8988T (cell line): ENCODE measurements around the gene WTIP.

Experiments
- DNase-seq: peaks from one replicate; pipeline ENCODE4 v3.0.0; 2011

The WTIP gene

GRCh38 chr19:34479396-34479795, 2.2 kb upstream of the WTIP start:
- DNase-seq: no peak

DNA sequence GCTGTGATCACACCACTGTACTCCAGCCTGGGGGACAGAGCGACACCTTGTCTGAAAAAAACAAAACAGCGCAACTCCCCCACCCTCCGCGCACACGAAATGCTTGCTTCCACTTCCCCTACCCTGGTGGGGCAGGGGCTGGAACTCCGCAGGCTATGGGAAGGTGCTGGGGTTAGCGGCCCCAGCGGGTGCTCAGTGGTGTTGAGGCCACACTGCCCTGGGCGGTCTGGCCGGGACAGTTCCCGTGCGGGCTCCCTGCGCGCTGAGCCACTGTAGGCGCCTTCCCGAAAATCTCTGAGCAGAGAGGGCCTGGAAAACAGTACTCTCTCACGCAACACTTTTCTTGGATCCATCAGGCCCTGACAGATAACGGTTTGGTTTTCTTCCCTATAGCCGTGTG, 1.1 kb upstream of the WTIP start:
- DNase-seq: no peak

- peak; percentile 84 for DNase-seq
Measured at GRCh38 chr19:34481861-34482379, 362 bp downstream of the WTIP start.

- peak; percentile 68 for DNase-seq
Measured at GRCh38 chr19:34482380-34483250, 1.1 kb downstream of the WTIP start.

- peak; percentile 63 for DNase-seq
Measured at GRCh38 chr19:34484328-34484727, 2.8 kb downstream of the WTIP start.

- no peak for DNase-seq
Measured at GRCh38 chr19:34485831-34486230, 4.3 kb downstream of the WTIP start.

- DNase-seq: no peak
Measured at GRCh38 chr19:34487651-34488051, 6.1 kb downstream of the WTIP start.

DNA sequence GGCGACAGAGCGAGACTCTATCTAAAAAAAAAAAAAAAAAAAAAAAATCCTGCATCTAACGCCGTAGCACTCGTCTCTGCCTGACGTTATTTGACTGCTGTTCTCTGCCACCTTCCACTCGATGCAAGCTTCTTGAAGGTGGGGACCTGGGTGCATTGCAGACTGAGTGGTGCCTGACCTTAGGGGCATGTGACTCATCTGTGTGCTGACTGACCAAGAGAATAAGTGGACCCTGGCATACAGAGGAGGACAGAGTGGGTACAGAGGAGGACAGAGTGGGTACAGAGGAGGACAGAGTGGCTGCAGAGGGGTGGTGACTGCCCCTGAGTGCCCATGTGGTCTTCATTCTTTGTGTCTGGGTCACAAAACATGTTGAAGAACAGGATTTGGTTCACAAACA, 7.6 kb downstream of the WTIP start:
- DNase-seq: no peak

GRCh38 chr19:34490141-34490766, 8.7 kb downstream of the WTIP start:
- no peak for DNase-seq

- DNase-seq: no peak
Measured at GRCh38 chr19:34493038-34493648, 11.6 kb downstream of the WTIP start.

GRCh38 chr19:34493649-34494044, 12.1 kb downstream of the WTIP start:
- DNase-seq: no peak

DNA sequence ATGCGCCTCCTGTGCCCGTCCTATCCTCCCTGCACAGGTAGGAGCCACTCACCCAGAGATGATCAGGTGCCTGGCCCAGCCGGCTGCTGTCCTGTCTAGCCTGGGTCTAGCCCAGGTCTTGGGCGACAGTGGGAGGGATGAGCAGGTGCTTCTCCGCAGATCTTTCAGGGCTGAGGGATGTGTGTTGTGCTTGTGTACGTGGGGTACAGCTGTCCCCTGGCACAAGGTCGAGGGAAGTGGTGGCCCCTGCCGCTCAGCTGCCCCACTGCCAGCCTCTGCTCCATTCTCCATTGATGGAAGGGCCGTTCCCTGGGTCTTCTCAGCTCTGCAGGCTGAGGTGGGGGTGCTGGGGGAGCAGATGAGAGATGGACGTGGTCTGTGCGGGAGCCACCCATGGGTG, 13.0 kb downstream of the WTIP start:
- no peak for DNase-seq

DNA sequence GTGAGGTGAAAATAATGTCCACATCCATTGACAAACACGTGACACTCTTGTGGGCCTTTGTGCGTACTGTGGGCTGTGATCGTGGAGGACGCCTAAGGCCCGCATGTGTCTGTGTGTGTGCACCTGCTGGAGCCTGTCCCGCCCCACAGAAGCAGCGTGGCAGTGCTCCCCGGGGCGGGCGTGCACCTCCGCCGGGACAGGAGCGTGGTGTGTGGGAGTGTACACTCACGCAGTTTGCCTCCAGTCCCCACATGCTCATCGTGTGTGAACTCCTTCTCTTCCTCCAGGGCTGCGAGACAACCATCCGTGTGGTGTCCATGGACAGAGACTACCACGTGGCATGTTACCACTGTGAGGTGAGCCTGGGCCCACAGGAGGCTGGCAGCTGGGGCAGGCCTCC, 13.9 kb downstream of the WTIP start:
- DNase-seq: no peak

DNA sequence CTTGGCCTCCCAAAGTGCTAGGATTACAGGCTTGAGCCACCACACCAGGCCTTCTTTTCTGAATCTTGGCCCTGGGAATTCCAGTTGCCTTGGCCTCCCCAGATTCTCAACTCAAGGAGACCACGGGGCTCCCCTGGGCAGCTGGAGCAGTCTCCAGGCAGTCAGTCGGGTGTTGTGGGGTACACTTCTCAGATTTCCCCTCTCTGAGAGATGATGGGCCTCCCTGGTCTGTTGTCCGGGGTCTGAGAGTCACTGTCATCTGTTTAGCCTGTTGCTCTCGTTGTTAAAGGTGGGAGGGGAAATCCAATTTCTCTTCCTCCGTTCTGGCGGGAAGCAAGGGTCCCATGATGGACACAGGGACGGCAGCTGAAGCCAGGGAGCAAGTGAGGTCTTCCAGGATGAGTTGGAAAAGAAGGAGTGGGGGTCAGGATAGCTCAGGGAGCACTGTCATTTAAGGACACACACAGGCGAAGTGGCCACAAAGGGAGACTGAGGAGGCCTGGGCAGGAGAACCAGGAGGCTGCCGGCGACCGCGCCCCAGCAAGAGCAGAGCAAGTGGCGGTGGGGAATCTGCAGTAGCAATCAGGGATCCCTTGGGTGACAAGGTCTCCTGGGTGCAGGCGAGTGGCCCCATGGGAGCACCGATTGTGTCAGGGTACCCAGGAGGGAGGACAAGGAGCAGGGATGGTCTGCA, 15.7 kb downstream of the WTIP start:
- no peak for DNase-seq

GRCh38 chr19:34499155-34499834, 17.7 kb downstream of the WTIP start:
- DNase-seq: no peak

- DNase-seq: no peak
Measured at GRCh38 chr19:34500656-34501120, 19.1 kb downstream of the WTIP start.

GRCh38 chr19:34501339-34502320, 20.1 kb downstream of the WTIP start:
- peak; percentile 99 for DNase-seq

GRCh38 chr19:34502582-34503411, 21.2 kb downstream of the WTIP start:
- no peak for DNase-seq

GRCh38 chr19:34503531-34504272, 22.1 kb downstream of the WTIP start:
- no peak for DNase-seq
